ENCODE results near the gene FBXW12. TPM values are rescaled to one million over a fixed set of nuclear protein-coding genes. Genes with fewer than 3 reads are reported as not detected.

Gene FBXW12
- total and polyA plus RNA-seq, 2 donors (not counting 3 experiments of a cell fraction or from before 2014, with no cell fraction given): not detected

GRCh38 chr3:48353987-48354386 lies 18.0 kb upstream of the FBXW12 start:
- Histone ChIP-seq H3K9me3 (replicated peaks; ENCODE audit: control insufficient read depth, insufficient read depth, low read length) (no peaks in the 10 kb centered on the region), H3K79me2 (ENCODE audit: control insufficient read depth, insufficient read depth, low read length) (no peaks in the 10 kb centered on the region), H4K20me1 (replicated peaks; ENCODE audit: control insufficient read depth, extremely low read depth, insufficient read depth, low read length) (no peaks in the 10 kb centered on the region), H2AFZ (ENCODE audit: low read depth, low read length) (no peak overlapping the region), H3K9ac (replicated peaks; ENCODE audit: extremely low read depth, insufficient read depth, low read length) (no peak overlapping the region), H3K27me3 (ENCODE audit: control insufficient read depth in 2 of 2, insufficient read depth in 2 of 2, low read length in 2 of 2) (peaks cover 17 to 33% of the 10 kb centered on the region in 2 experiments), H3K9me1 (replicated peaks; ENCODE audit: control insufficient read depth, extremely low read depth, insufficient read depth, low read length) (no peaks in the 10 kb centered on the region), H3K27ac (ENCODE audit: insufficient read depth, low read depth, low read length) (no peak overlapping the region), H3K4me3 (replicated peaks in 1 of 3; ENCODE audit: insufficient read depth in 1 of 3, low read depth in 1 of 3, low read length in 3 of 3) (no peak overlapping the region), H3K36me3 (ENCODE audit: control insufficient read depth in 2 of 2, extremely low read depth in 1 of 2, insufficient read depth in 2 of 2, low read length in 2 of 2) (no peaks in the 10 kb centered on the region), H3K4me1 (ENCODE audit: control insufficient read depth, extremely low read depth, insufficient read depth, low read length) (no peaks in the 10 kb centered on the region), H3K4me2 (ENCODE audit: insufficient read depth, low read length) (no peak overlapping the region)
- dilution Hi-C loops (cut with MboI; ENCODE audit: extremely low pct_ligation_motif_present, low sequenced_read_pairs) (no loop called here), intact Hi-C loops (cut with micrococcal nuclease) (no loop called here)
- CTCF ChIA-PET: no interaction called here
- no peak for DNase-seq (ENCODE audit: low read depth, low spot score)
- TF ChIP-seq JUN (IDR thresholded peaks at IDR 0.05; ENCODE audit: borderline replicate concordance, insufficient read depth, insufficient read length, low read depth): no peak
- no peak for TF ChIP-seq FOS (IDR thresholded peaks at IDR 0.05; ENCODE audit: borderline replicate concordance, insufficient read depth, low read length)
- no peak for TF ChIP-seq MYC (IDR thresholded peaks at IDR 0.05; ENCODE audit: low read depth, low read length)
- TF ChIP-seq POLR2A (IDR thresholded peaks at IDR 0.05; ENCODE audit: low read depth, low read length): no peak
- no peak for TF ChIP-seq MAX (IDR thresholded peaks at IDR 0.05; ENCODE audit: insufficient read depth, insufficient read length)
- TF ChIP-seq GATA2 (IDR thresholded peaks at IDR 0.05; ENCODE audit: insufficient read depth, insufficient read length, low read depth, low read length): no peak
- no peak for TF ChIP-seq CTCF (IDR thresholded peaks at IDR 0.05; ENCODE audit: extremely low read depth in 1 of 2, insufficient read depth in 1 of 2, low read depth in 1 of 2, low read length in 2 of 2)
- no peak for TF ChIP-seq POLR2AphosphoS5 (IDR thresholded peaks at IDR 0.05; ENCODE audit: insufficient read depth, low read depth, low read length)
- FAIRE-seq: no peak
- BruUV-seq (replicated peaks): no TSS peak
- POLR2A ChIA-PET: no interaction called here
